K562 (cell line): Measurements from ENCODE around the gene BRD3. TPM values are rescaled to one million over a fixed set of nuclear protein-coding genes. Genes with fewer than 3 reads are reported as not detected.

Experiments used
- ATAC-seq: fragments of 200-7000 bp; cut with Tn5 transposase; 3 replicates; pipeline ENCODE4 v1.9.1; 2020; ENCODE audit warnings: moderate library complexity
- BruUV-seq: library from RNA; stranded (reverse); fragments of 400-500 nt; replicated peaks from 2 replicates; lab custom pipeline; 2021; lab: Mats Ljungman, UMichigan
- CTCF ChIA-PET: fragments of 300-600 bp; formaldehyde crosslinking; extraction: SDS; loops from one replicate; lab custom pipeline; 2021; ENCODE audit warnings: low intra/inter-chr PET ratio; lab: Yijun Ruan, JAX
- POLR2A ChIA-PET: fragments of 300-600, 350-650 bp; sonication (Branson Sonifier 250); formaldehyde crosslinking; extraction: SDS; loops from one replicate; lab custom pipeline; 2021; ENCODE audit warnings: antibody characterized with exemption, inconsistent platforms; lab: Yijun Ruan, JAX
- DNase-seq, 4 experiments: peaks; one replicate each; pipeline versions ENCODE4 v3.0.0 to v3.0.0-alpha.2; 2011 to 2018; ENCODE audit warnings: low spot score in 3 of 4, mixed read lengths in 3 of 4; ENCODE audit errors: extremely low read depth in 1 of 4
- FAIRE-seq: peaks from 2 replicates; lab custom pipeline; 2011; peaks lifted over from hg19 to GRCh38; lab: Jason Lieb, UNC
- H2AFZ ChIP-seq: 2 replicates; pipeline ENCODE4 v1.6.0; 2011; ENCODE audit warnings: low read depth, low read length, control low read depth, inconsistent platforms
- H3K27ac ChIP-seq: fragments of 200-600 bp; 3 replicates; pipeline ENCODE4 v1.8.0; 2011; ENCODE audit warnings: low read depth, mild to moderate bottlenecking, control low read depth, inconsistent platforms, low read length, moderate library complexity, mixed read lengths; ENCODE audit errors: extremely low read depth
- H3K27me3 ChIP-seq, 2 experiments: fragments of 300-600 bp in 1 of 2; 2 replicates in 1 of 2; 3 replicates in 1 of 2; pipeline versions ENCODE4 v1.6.0 to v1.8.0; 2011; ENCODE audit warnings: inconsistent platforms in 2 of 2, low read length in 2 of 2, mild to moderate bottlenecking in 1 of 2, mixed read lengths in 1 of 2, moderate library complexity in 1 of 2; ENCODE audit not compliant: control insufficient read depth in 2 of 2, insufficient read depth in 2 of 2
- H3K36me3 ChIP-seq: fragments of 300-600 bp; 3 replicates; pipeline ENCODE4 v1.8.0; 2011; ENCODE audit warnings: mild to moderate bottlenecking, low read length, inconsistent platforms; ENCODE audit not compliant: control insufficient read depth, insufficient read depth
- H3K4me1 ChIP-seq, 2 experiments: fragments of 200-600 bp in 1 of 2; replicated peaks in 1 of 2; 2 replicates in 1 of 2; 3 replicates in 1 of 2; pipeline versions ENCODE4 v1.5.1 to v1.8.0; 2011; ENCODE audit warnings: inconsistent platforms in 2 of 2, low read length in 2 of 2, mild to moderate bottlenecking in 1 of 2, mixed read lengths in 1 of 2, moderate library complexity in 1 of 2; ENCODE audit not compliant: control insufficient read depth in 2 of 2, insufficient read depth in 2 of 2
- H3K4me2 ChIP-seq: 2 replicates; pipeline ENCODE4 v1.6.1; 2011; ENCODE audit warnings: low read length, control low read depth, inconsistent platforms, mixed read lengths; ENCODE audit not compliant: insufficient read depth
- H3K4me3 ChIP-seq: fragments of 200-600 bp; sonication (generic), shearing (Covaris generic); 2 replicates; pipeline ENCODE4 v1.5.1; 2016; ENCODE audit warnings: control low read depth, inconsistent platforms
- H3K79me2 ChIP-seq: fragments of 200-600 bp; 3 replicates; pipeline ENCODE4 v1.8.0; 2011; ENCODE audit warnings: low read length, inconsistent platforms; ENCODE audit not compliant: control insufficient read depth, insufficient read depth
- H3K9ac ChIP-seq, 2 experiments: 2 replicates each; pipeline versions ENCODE4 v1.6.0 to v1.6.1; 2011; ENCODE audit warnings: low read depth in 2 of 2, low read length in 2 of 2, control low read depth in 1 of 2, inconsistent platforms in 1 of 2, mild to moderate bottlenecking in 1 of 2, mixed read lengths in 1 of 2; ENCODE audit not compliant: insufficient read depth in 1 of 2
- H3K9me1 ChIP-seq: one replicate; pipeline ENCODE4 v1.6.0; 2011; ENCODE audit warnings: inconsistent platforms, mild to moderate bottlenecking, low read length, moderate library complexity; ENCODE audit not compliant: control insufficient read depth, insufficient read depth
- H3K9me3 ChIP-seq: replicated peaks from 2 replicates; pipeline ENCODE4 v1.5.1; 2011; ENCODE audit warnings: low read depth, low read length, inconsistent platforms; ENCODE audit not compliant: control insufficient read depth, insufficient read depth
- H4K20me1 ChIP-seq: replicated peaks from 2 replicates; pipeline ENCODE4 v1.6.1; 2011; ENCODE audit warnings: low read length, inconsistent platforms, mixed read lengths; ENCODE audit not compliant: control insufficient read depth, insufficient read depth
- DEAF1 ChIP-seq: fragments of 450-650 bp; formaldehyde crosslinking; IDR thresholded peaks from 2 replicates; pipeline ENCODE4 v1.4.0; 2020; ENCODE audit warnings: mild to moderate bottlenecking, moderate library complexity
- DLX4 ChIP-seq: fragments of 250-450 bp; sonication (Bioruptor Pico); IDR thresholded peaks from 2 replicates; pipeline ENCODE4 v1.6.1; 2021; ENCODE audit warnings: mild to moderate bottlenecking
- ETV1 ChIP-seq: fragments of 450-650 bp; conservative IDR thresholded peaks from 2 replicates; pipeline ENCODE4 v1.6.1; 2016; ENCODE audit warnings: missing genetic modification characterization, control low read depth, low read depth, missing compliant biosample characterization
- FOXA1 ChIP-seq: fragments of 450-650 bp; IDR thresholded peaks from 2 replicates; pipeline ENCODE4 v1.6.1; 2016; ENCODE audit warnings: mild to moderate bottlenecking, borderline replicate concordance
- GTF2F1 ChIP-seq: IDR thresholded peaks from 2 replicates; pipeline ENCODE4 v1.6.1; 2011; ENCODE audit warnings: low read depth, low read length, improper control_type of control experiment
- HMGXB4 ChIP-seq: sonication (generic); formaldehyde crosslinking; IDR thresholded peaks from 2 replicates; pipeline ENCODE4 v1.8.1; 2023; ENCODE audit warnings: mild to moderate bottlenecking, missing genetic modification reagents
- KDM2B ChIP-seq: fragments of 250-450 bp; sonication (Bioruptor Pico); IDR thresholded peaks from 2 replicates; pipeline ENCODE4 v1.8.0; 2021; ENCODE audit warnings: mild to moderate bottlenecking, moderate library complexity
- MECOM ChIP-seq: fragments of 250-450 bp; sonication (Bioruptor Pico); IDR thresholded peaks from 2 replicates; pipeline ENCODE4 v1.8.0; 2022; ENCODE audit warnings: inconsistent platforms
- NFE2L1 ChIP-seq: fragments of 450-650 bp; IDR thresholded peaks from 2 replicates; pipeline ENCODE4 v1.6.1; 2016; ENCODE audit warnings: missing genetic modification characterization, low read depth, mild to moderate bottlenecking, missing compliant biosample characterization, moderate library complexity, borderline replicate concordance
- PML ChIP-seq: IDR thresholded peaks from 2 replicates; pipeline ENCODE4 v1.6.1; 2012; ENCODE audit warnings: low read length, inconsistent platforms
- TEAD4 ChIP-seq, 2 experiments: sonication (generic) in 1 of 2; formaldehyde crosslinking in 1 of 2; IDR thresholded peaks; 2 replicates each; pipeline versions ENCODE4 v1.6.1 to v1.8.0; 2012 to 2022; ENCODE audit warnings: borderline replicate concordance in 1 of 2, inconsistent platforms in 1 of 2, low read length in 1 of 2, mild to moderate bottlenecking in 1 of 2, missing genetic modification reagents in 1 of 2
- ZFP1 ChIP-seq: fragments of 450-650 bp; formaldehyde crosslinking; IDR thresholded peaks from 2 replicates; pipeline ENCODE4 v1.4.0; 2020; ENCODE audit warnings: mild to moderate bottlenecking, mixed read lengths
- ZNF134 ChIP-seq: fragments of 250-450 bp; sonication (Bioruptor Pico); conservative IDR thresholded peaks from 2 replicates; pipeline ENCODE4 v1.4.0; 2020
- ZNF740 ChIP-seq, 3 experiments: fragments of 200-800 bp in 1 of 3; sonication (Bioruptor generic) in 1 of 3; sonication (generic) in 1 of 3; formaldehyde crosslinking in 1 of 3; IDR thresholded peaks; 2 replicates each; pipeline versions ENCODE4 v1.6.1 to v1.8.0; 2016 to 2022; ENCODE audit warnings: mild to moderate bottlenecking in 2 of 3, missing compliant biosample characterization in 2 of 3, missing genetic modification characterization in 2 of 3, missing genetic modification reagents in 1 of 3
- WGBS: fragments of 100-300 bp; shearing (Covaris generic); methylation state at CpG from one replicate; pipeline ENCODE4 v1.1.6; 2016; ENCODE audit warnings: low coverage, mixed read lengths; ENCODE audit not compliant: insufficient coverage; ENCODE audit errors: missing lambda C conversion rate; 5-methylcytosine and 5-hydroxymethylcytosine counted together
- in situ Hi-C: fragments of 300-500 bp; cut with MboI; formaldehyde crosslinking; loops from 4 replicates; pipeline ENCODE4 v1.15.0; 2018; ENCODE audit warnings: inconsistent platforms, mixed read lengths
- intact Hi-C: fragments of 100-400 bp; cut with micrococcal nuclease; formaldehyde crosslinking; loops from 2 replicates; pipeline ENCODE4 v1.14.2; 2022
- polyA plus RNA-seq, 8 experiments: library from polyadenylated mRNA; depleted of rRNA in 4 of 8; stranded (reverse) in 5 of 8; unstranded in 3 of 8; fragments of >200 nt; fragmentation: Nextera tagmentation in 2 of 8; fragmentation: Illumina TruSeq in 1 of 8; extraction: Ambion mirVana in 2 of 8; extraction: Trizol in 1 of 8; gene quantifications; 2 replicates each; pipeline versions ENCODE4 v1.2.1 to v1.2.3, GENCODE V29; 2011 to 2014; ENCODE audit warnings: inconsistent platforms in 1 of 8, missing spikeins in 1 of 8
- total RNA-seq, 7 experiments: library from RNA; depleted of rRNA in 6 of 7; stranded (reverse); fragments of >200 nt in 6 of 7; fragmentation: Illumina TruSeq in 2 of 7; extraction: Trizol in 2 of 7; gene quantifications; 2 replicates each; pipeline versions ENCODE4 v1.2.1 to v1.2.3, GENCODE V29; 2011 to 2021; ENCODE audit warnings: low replicate concordance in 1 of 7

Gene BRD3
- total and polyA plus RNA-seq, 9 of the 15 experiments (the other 6 are each of a cell fraction or from before 2014, with no cell fraction given) = 0.82 to 37.1 (median 4.2) TPM

GRCh38 chr9:133981958-133982681, 85.7 kb downstream of the BRD3 start:
- no peaks in the 10 kb centered on the region for H3K79me2 ChIP-seq
- H3K9me3 ChIP-seq = no peaks in the 10 kb centered on the region
- intact Hi-C loops (no loop called here), in situ Hi-C loops (no loop called here)
- ChIA-PET CTCF (no interaction called here), POLR2A (no interaction called here)
- H3K27ac ChIP-seq = no peak overlapping the region
- no peak overlapping the region for H3K4me2 ChIP-seq
- no peak for ATAC-seq
- BruUV-seq = no TSS peak
- peaks cover 2% of the 10 kb centered on the region for H3K9me1 ChIP-seq
- H4K20me1 ChIP-seq = peaks cover 42% of the 10 kb centered on the region
- no peak overlapping the region for H3K9ac ChIP-seq
- H3K27me3 ChIP-seq = peaks cover 19 to 77% of the 10 kb centered on the region in 2 experiments; a peak in 4 of 5 replicates
- H3K4me1 ChIP-seq = peaks cover 0 to 12% of the 10 kb centered on the region in 2 experiments; a peak in 2 of 5 replicates
- H3K36me3 ChIP-seq = no peaks in the 10 kb centered on the region
- H3K4me3 ChIP-seq = no peak overlapping the region
- FAIRE-seq = no peak
- WGBS = 11% methylated on average over 19 of the region's 28 CpGs
- no peak for DNase-seq
- TF ChIP-seq NFE2L1 (tag) (no peak), HMGXB4 (no peak), MECOM (CRISPR knock-in tag) (no peak), ZNF740 (CRISPR knock-in tag; IDR thresholded peaks at IDR 0.05) (no peak), ZNF740 (tag; IDR thresholded peaks at IDR 0.05) (no peak), FOXA1 (no peak), PML (no peak), DEAF1 (CRISPR knock-in tag) (no peak), ZFP1 (no peak), GTF2F1 (no peak), KDM2B (no peak), DLX4 (CRISPR knock-in tag) (no peak), ZNF134 (CRISPR knock-in tag) (no peak), TEAD4 (IDR thresholded peaks at IDR 0.05; ENCODE audit: low read length) (no peak), TEAD4 (CRISPR knock-in tag; IDR thresholded peaks at IDR 0.05; ENCODE audit: borderline replicate concordance) (no peak), ETV1 (no peak)
- TF ChIP-seq, all 486 proteins: peak for 0
- no peak overlapping the region for H2AFZ ChIP-seq
